Hematopoietic multipotent progenitor cell treated with erythropoietin and hydrocortisone succinate and interleukin-3 and kit ligand, for 6 days (in vitro differentiated cells): Measurements from ENCODE around the gene TCERG1L.
A peak's percentile ranks its signal among the peaks of the same experiment; 100 is the strongest.
"Not testable (repeated sequence)": the region's sequence is repeated elsewhere in the genome, so short reads cannot be mapped to it uniquely, and the experiment has no call there.

ENCODE experiments used
- DNase-seq: peaks from one replicate; pipeline ENCODE4 v3.0.0-alpha.2; 2015

TCERG1L gene

DNA sequence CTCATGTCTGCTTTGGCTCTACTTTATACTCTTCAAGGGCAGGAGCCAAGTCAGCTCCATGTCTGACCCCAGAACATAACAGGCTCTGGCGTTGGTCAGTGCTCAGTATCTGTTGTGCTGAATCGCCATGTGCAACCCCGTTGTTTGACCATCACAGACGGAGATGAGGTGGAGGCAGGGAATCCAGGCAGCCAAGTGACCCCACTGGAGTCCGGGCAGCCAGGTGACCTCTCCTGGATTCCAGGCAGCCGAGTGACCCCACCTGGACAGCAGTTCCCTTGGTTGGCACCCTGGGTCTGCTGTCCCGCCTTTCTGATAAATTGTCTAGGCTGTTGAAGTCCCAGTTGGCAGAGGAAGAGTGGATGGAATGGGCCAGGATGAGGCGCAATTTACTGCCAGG, 232.2 kb downstream of the TCERG1L start:
- no peak for DNase-seq

DNA sequence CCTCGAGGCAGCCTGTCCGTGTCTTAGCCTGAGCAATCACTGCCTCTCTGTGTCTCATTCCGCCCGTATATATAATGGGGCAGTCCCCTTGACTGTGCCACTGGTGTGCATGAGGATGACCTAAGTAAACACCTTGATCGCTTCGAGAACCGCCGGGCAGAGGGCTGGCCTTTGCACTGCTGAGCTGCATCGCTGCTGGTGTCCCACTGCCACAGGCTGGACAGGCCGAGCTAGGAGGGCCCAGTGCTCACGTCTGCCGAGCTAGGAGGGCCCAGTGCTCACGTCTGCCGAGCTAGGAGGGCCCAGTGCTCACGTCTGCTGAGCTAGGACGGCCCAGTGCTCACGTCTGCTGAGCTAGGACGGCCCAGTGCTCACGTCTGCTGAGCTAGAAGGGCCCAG, 232.6 kb downstream of the TCERG1L start:
- not testable (repeated sequence) for DNase-seq

DNA sequence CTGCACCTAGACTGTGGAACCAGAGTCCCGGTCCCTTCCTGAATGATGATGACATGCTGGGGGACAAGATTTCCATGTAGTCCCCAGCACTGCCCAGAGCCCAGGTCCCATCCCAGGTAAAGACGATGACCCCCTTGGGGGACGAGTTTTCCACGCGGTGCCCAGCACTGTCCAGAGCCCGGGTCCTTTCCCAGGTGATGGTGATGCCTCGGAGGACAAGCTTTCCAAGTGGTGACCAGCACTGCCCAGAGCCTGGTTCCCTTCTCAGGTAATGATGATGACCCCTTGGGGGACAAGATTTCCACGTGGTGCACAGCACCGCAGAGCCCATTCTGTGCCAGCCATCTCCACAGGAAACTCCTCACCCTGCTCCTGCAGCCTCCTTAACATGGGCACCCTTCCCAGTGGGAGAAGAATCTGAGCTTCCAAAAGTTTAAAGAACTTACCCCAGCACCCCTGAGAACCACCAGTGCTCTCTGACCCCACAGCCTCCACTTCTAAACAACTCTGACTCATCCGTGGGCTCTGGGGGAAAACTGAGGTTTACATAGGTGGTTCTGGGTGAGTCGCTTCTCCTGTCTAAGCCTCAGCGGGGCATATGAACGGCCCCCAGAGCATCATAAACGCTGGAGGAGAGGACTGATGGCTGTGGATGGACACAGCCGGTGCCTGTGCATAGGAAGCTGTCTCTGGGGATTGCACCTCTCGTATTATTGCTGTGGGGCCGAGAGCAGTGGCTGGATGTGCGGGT, 233.2 kb downstream of the TCERG1L start:
- DNase-seq, result no peak

DNA sequence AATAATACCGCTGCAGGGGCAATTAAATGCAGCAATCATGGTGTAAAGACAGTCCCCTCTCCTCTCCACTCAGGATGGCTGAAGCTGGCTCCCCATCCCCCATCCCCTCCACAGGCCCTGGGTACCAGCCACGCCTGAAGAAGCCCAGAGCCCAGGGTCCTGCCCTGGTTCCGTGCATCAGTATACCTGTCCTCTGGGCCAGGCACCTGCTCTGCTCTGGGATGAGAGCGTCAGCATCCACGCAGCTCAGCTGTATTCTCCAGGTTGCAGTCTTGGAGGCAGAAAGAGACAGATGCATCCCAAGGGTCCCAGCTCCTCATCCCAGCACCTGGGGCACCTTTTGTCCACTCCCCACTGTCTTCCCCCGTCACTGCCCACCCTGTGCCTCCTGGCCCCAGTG, 233.8 kb downstream of the TCERG1L start:
- DNase-seq, result no peak

DNA sequence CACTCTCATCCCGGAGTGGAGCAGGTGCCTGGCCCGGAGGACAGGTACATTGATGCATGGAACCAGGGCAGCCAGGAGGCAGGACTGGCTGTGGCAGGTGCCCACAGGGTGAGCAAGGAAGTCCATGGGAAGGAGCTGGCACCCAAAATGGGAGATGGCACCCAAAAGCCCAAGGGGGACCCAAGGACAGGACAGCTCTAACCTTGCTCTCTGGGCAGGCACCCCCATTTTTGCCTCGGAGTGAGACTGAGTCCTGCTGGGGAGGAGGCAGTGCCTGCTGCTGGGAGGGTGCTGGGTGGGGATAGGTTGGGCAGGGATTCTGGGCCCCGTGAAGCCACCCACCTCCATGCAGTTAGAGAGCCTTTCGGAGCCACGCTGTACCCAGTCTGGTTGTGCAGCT, 234.5 kb downstream of the TCERG1L start:
- no peak for DNase-seq

DNA sequence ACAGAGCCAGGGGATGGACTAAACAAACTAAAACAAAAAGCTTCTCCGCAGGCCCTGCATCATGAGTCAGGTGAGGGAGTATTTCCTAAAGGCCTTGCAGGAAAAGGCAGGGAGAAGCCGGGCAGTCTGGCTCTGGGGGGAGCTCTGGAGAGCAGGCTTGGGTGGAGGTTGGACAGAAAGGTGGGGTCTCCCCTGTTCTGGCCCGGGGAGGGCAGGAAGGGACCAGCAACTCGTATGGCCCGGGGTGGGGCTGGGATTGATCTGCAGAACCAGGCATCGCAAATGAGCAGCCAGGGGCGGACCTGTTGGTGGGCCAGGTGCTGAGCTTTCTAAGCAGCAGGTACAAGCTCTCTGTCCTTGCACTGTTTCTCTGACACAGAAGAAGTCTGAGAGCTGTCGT, 235.2 kb downstream of the TCERG1L start:
- DNase-seq, result no peak

DNA sequence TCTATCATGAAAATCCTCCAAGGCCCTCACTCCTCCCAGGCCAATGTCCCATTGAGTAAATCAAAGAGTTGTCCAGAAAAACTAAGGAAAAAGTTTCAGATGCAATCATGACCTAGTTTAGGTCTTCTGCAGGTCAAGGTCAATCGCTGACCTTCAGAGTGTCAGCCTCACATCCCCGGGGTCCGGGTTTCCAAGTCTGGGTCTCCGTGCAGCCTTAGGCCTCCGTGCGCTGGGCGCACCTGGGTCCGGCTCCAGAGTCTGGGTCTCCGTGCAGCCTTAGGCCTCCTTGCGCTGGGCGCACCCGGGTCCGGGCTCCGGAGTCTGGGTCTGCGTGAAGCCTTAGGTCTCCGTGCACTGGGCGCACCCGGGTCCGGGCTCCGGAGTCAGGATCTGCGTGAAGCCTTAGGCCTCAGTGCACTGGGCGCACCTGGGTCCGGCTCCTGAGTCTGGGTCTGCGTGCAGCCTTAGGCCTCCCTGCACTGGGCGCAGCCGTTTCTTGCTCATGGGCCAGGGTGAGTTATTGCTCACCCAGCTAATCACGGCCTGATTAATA, 236.2 kb downstream of the TCERG1L start:
- DNase-seq, result no peak

DNA sequence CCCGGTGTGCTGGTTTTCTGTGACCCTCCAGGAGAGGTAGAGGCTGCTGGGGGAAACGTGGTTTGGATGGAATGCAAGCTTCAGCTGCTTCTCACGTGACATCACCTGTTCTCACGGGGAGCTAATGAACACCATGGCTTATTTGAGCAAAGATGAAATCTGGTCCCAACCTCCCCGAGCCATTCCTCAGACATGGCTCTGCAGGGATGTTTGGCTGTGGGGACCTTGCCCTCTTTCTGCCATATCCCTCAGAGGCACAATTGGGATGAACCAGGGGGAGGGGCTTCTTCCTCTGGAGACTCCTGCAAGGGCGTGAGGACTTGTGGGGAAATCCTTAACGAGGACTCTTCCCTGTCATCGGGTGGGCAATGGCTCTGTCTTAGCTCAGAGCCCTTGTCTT, 236.8 kb downstream of the TCERG1L start:
- no peak for DNase-seq

DNA sequence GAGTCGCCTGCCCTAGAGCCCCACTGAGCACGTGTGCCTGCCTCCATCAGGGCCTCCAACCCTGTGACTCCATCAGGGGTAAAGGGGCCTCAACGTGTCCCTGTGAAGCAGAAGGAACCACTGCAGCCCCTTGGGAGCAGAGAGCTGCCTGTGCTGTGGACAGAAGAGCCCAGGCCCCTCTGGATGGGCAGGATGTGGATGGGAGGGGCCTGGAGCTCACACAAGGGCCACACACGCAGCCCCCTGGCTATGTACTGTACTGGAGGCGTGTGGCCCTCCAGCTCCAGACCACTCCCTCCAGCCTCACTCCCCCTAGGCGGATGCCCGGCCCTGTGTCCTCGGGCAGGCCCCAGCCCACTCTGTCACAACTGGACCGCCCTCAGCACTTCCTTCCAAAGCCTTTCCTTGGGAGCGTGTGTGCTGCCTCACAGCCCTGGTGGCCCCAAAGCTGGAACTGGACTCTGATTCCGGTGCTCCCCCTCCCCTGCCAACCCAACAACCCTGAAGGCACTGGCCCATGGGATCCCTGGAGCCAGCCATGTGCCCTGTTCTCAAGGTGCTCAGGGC, 238.0 kb downstream of the TCERG1L start:
- no peak for DNase-seq

DNA sequence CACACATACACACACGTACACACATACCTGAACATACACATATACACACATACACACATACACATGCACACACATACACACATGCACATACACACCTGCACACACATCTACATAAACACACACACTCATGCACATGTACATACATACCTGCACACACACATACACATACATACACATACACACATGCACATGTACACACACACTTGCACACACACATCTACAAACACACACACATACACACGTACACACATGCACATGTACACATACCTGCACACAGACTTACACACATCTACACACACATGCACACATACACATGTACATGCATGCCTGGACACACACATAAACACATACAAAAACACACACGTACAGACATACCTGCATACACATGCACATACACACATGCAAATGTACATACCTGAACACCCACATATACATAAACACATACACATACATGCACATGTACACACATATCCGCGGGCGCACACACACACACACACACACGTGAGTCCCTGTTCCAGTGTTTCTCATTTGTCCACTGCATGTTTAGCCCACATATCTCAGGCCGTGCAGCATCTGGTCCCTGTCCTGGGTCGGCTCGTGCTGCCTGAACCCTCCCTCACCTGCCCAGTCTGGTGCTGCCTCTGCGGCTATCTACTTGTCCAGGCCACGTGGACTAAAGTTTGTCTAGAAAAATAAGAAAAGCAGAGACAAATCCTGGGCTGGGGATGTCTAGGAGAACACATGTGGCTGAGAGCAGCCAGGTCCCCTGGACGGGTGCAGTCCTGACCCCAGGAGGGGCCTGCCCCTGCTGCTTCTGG, 238.7 kb downstream of the TCERG1L start:
- no peak for DNase-seq

DNA sequence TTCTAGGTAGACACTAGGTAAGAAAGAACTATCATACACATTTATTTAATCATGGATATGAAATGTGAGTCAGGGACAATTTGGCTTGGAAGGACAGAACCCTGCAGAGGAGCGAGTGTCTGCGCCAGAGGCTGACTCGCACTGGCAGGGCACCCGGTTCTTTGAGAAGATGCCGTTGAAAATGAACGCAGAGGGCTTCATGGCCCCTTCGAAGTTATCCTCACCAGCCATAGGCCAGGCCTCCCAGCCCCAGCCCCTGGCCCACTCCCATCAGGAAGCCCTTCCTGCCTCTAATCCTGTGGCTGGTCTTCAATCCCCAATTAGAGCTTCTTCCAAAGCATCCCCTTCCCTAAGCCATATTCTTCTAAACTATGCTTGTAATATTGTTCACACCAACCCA, 239.8 kb downstream of the TCERG1L start:
- no peak for DNase-seq

DNA sequence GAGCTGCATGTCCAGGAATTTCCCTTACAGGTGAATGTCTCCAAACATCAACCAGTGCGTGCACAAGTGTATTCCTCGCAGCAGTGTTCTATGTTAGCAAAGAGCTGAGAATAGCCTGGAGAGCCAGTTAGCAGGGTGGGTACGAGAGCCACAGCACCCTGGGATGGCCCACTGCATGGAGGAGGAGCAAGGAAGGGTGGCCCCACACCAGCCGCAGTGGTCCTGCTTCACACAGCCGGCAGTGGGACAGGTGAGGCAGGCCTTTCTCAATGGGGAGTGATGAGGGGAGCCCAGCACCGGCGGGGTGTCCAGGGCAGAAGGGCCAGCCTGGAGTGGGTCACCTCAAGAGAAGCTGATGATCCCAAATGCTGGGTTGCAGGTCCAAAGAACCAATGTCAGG, 240.7 kb downstream of the TCERG1L start:
- DNase-seq, result no peak

DNA sequence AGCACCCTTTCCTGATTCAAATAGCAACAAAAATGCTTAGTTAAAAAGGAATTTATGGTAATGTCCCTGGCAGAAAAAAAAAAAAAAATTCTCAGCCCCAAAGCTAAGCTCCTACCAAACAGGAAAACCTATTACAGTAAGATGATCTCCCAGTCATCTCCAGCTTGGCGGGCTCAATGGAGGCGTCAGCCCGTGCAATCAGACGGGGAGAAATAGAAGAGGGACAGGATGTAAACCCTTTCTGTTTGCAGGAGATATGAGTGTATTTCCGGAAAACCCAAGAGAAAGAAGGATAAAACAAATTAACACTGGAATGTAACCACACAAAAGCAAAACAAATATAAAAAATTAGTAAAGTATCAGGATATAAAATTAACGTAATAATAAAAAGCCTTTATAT, 242.8 kb downstream of the TCERG1L start:
- DNase-seq, result peak; percentile 8

DNA sequence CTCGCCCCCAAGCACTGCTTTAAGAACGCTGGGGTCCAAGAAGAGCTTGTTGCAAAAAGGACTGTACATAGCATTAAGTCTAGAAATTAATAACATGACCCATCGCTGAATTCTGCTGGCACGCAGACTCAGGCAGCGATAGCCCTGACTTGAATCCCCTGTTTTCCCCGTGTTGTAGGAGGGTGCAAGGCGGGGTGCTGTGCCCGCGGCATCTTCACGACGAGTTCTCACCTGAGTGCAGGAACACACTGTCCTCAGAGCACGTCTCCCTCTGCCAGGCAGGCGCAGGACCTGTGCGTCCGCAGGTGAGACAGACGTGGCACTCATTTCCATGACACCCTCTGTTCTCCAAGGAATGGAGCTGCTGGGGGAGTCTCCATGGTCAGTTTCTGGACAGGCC, 243.2 kb downstream of the TCERG1L start:
- DNase-seq, result no peak

DNA sequence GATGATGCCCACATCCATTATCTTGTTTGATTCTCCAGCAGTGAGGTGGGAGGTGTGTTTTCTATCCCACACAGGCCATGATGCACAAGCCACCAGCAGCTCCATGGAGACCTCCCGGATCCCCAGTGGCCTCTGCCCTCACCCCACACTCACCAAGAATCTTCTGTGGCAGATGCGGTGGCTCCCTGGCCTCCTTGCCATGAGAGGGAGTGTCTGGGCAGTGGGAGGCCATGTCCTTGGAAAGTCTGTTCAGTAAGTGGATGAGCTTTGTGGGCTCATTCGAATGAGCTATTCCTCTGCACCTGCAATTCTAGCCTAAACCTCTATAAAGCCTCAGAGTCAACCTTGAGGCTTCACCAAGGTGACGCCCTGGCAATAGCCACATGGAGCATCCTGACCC, 243.8 kb downstream of the TCERG1L start:
- DNase-seq, result no peak

DNA sequence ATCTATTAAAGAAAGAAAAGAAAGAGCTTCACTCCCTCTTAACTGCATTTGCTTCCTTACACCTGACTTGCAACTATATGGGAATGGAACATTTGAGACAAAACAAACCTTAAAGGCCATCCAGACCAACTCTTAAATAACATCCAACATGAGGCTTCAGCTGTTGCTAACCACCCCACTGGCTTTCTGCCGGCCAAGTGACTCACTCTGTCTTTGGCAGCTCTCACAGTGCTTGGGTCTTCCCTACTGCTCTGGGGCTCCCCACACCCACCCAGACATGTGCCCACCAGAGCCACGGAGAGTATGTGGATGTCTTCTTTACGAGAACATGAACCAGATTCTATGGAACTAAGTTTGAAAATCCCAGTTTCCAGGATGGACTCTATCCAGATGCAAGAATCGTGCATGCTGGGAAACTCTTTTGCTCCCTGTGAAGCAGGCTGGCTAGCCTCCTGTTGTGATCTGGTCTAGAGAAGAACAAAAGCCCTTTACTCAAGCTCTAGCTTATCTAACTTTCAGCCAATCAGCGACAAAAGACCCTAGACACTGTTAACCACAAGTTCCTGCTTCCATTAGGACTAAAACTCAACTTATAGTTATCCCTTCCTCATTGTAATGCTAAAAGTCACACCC, 245.7 kb downstream of the TCERG1L start:
- peak; percentile 13 for DNase-seq

DNA sequence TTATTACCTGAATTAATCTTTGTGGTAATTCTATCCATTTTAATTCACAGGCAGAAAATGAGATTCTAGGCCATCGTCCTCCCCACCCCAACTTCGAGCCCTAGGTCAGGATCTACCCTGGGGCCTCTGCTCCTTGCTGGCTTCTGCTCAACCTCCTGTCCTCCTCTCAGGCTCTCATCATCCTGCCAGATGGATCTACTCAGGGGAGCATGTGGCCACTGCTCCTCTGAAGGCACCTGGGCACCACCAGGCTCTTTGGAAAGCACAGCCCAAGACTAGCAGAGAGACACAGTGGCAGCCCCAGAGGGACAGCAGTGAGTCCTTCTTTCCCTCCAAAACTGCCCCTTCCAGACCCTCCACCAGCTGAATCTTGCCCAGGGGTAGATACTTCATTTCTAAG, 248.2 kb downstream of the TCERG1L start:
- no peak for DNase-seq

DNA sequence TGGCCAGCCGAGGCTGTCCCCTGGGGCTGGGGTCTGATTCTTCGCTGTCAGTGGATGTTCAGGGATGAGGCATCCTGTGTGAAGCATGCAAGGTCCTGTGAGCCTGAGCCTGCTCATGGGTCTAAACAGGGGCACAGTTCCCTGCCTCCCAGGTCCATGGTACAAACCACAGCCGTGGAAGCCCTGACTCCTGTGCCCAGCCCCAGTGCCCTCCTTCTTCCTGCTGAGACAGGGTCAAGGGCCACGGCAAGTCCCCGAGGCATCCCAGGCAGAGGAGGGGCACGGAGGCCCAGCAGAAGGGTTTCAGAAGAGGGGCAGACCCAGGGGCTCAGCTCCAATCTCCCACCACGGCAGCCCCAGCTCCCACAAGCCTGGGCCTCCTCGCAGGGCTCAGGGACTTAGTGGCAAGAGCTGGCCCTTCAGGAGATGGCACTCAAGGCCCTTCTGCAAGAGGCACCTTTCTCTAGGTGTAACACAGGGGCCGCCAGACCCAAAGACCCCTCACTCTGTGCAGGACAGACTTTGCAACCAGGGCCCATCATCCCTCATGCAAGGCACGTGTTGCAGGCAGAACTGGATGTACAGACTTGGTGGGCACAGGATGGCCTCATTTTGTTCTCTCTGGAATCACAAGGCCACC, 248.8 kb downstream of the TCERG1L start:
- DNase-seq, result no peak

DNA sequence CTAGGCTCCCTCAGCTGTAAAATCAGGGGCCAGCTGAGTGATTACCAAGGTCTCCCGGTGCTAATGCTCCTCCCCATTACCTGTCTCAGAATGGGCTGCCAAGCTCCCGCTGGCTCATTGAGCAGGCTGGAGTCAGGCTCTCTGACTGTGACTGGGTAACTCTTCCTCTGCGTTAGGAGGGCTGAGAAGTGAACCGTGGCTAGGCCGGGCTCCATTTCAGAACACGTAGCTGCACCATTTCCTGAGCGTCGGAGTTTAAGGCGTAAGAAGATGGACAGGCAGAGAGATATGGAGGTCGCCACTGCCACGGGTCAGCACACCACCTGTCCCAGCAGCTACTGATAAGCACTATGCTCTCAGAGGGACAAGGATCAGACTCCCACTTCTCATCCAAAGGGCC, 250.3 kb downstream of the TCERG1L start:
- DNase-seq, result no peak

DNA sequence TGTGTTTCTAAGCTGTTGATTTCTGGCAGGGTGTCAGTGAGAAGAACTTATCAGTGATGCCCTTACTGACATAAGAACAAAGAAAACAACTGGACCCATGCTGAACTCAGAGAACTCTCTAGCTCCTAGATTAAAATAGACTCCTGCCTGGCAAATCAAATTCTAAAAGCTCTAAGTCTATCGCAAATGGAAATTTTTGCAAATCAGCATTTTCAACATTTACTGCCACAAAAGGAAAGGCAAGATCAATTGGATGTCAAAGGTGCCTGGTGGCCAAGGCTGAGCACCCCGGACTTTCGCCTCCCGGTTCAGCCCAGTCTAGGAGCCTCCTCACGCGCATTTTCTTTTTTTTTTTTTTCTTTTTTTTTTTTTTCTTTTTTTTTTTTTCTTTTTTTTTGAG, 251.6 kb downstream of the TCERG1L start:
- no peak for DNase-seq

DNA sequence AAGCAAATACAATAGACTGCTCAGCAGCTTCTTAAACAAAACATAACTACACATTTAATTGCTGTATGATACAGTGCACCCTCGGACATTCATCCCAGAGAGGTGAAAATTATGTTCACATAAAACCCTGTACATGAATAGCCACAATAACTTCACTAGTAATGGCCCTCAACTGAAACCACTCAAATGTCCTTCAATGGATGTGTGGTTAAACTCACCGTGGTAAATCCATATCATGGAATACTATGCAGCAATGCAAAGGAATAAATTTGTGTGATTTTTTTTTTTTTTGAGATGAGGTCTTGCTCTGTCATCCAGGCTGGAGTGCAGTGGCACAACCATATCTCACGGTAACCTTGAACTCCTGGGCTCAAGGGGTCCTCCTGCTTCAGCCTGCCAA, 252.7 kb downstream of the TCERG1L start:
- no peak for DNase-seq

DNA sequence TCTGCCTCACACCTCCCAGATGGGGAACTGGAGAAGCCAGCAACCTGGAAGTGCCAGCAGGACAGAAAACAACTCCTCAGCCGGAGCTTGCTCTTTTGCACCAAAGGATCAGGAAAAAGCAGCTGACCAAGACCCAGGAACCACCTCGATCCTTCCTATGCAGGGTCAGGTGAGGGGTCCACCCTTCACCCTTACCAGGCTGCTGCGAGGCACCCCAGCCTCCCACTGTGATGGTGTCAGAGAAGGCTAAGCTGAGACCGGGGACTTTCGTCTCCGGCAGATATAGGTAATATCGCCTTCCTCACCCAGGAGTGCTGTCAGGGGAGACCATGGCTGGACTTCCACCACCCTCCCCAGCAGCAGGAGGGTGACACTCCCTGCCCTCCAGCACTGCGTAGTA, 254.7 kb downstream of the TCERG1L start:
- no peak for DNase-seq

DNA sequence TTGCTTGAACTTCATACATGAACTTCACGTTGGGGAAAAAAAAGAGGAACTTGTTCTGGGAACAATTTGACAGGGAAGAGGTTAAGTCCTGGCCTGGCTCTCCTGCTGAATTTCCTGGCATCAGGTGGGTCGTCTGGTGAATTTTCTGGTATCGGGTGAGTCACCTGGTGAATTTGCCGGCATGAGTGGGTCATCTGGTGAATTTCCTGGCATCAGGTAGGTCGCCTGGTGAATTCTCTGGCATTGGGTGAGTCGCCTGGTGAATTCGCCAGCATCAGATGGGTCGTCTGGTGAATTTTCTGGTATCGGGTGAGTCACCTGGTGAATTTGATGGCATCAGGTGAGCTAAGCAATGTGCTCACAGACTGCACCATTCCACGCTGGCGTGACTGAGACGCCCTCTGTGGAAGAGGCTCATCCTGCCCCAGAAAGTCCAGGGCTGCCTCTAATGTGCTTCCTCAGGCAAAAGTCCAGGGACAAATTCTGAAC, 255.4 kb downstream of the TCERG1L start:
- DNase-seq, result no peak
